HG03025 (cell line): Measurements from ENCODE around the gene GARNL3.
A peak's percentile ranks its signal among the peaks of the same experiment; 100 is the strongest.

Source experiments
- ATAC-seq: cut with Tn5 transposase; IDR thresholded peaks from one replicate; pipeline ENCODE4 v1.9.1; 2021; ENCODE audit warnings: mild to moderate bottlenecking, moderate library complexity; ENCODE audit not compliant: unreplicated experiment, low FRiP score

GARNL3 gene

GRCh38 chr9:127264462-127265219, at the start of gene GARNL3:
Gene GARNL3, plus strand, starts transcription at chr9:127264774. Its CDS starts 104 bp downstream, at chr9:127264878.
- ATAC-seq = no peak

GRCh38 chr9:127215268-127216209, 49.0 kb upstream of the GARNL3 start:
- no peak for ATAC-seq

GRCh38 chr9:127216210-127216887, 48.2 kb upstream of the GARNL3 start:
- ATAC-seq = no peak

GRCh38 chr9:127216888-127217217, 47.7 kb upstream of the GARNL3 start:
- ATAC-seq = no peak

- ATAC-seq = no peak
Observed at GRCh38 chr9:127218818-127219217, 45.8 kb upstream of the GARNL3 start.

GRCh38 chr9:127219520-127219919, 45.1 kb upstream of the GARNL3 start:
- no peak for ATAC-seq

- no peak for ATAC-seq
Observed at GRCh38 chr9:127221695-127222094, 42.9 kb upstream of the GARNL3 start.

- ATAC-seq = no peak
Observed at GRCh38 chr9:127222388-127223095, 42.0 kb upstream of the GARNL3 start.

GRCh38 chr9:127223266-127223665, 41.3 kb upstream of the GARNL3 start:
- ATAC-seq = no peak

- ATAC-seq = no peak
Observed at GRCh38 chr9:127223810-127224177, 40.8 kb upstream of the GARNL3 start.

GRCh38 chr9:127224178-127224882, 40.2 kb upstream of the GARNL3 start:
- peak; percentile 48 for ATAC-seq

- peak; percentile 40 for ATAC-seq
Observed at GRCh38 chr9:127224883-127225739, 39.5 kb upstream of the GARNL3 start.

GRCh38 chr9:127225801-127226625, 38.6 kb upstream of the GARNL3 start:
- no peak for ATAC-seq

- ATAC-seq = no peak
Observed at GRCh38 chr9:127229691-127230417, 34.7 kb upstream of the GARNL3 start.

- no peak for ATAC-seq
Observed at GRCh38 chr9:127231666-127232065, 32.9 kb upstream of the GARNL3 start.

GRCh38 chr9:127232833-127233549, 31.6 kb upstream of the GARNL3 start:
- ATAC-seq = no peak

- ATAC-seq = no peak
Observed at GRCh38 chr9:127233550-127233949, 31.0 kb upstream of the GARNL3 start.
